Measurements from ENCODE around the gene GNAS. TPM values are rescaled to one million over a fixed set of nuclear protein-coding genes. Genes with fewer than 3 reads are reported as not detected.

GNAS gene
- total RNA-seq, 1 donor from 2014 or later, result 772 TPM

GRCh38 chr20:58853466-58853865 lies 950 bp downstream of the GNAS start:
- intact Hi-C loops (cut with micrococcal nuclease), result loop anchor here (2.0 to 10.0 kb wide), 2 partner anchors 203 to 619 kb away; partner anchors contain the start of gene STX16

DNA sequence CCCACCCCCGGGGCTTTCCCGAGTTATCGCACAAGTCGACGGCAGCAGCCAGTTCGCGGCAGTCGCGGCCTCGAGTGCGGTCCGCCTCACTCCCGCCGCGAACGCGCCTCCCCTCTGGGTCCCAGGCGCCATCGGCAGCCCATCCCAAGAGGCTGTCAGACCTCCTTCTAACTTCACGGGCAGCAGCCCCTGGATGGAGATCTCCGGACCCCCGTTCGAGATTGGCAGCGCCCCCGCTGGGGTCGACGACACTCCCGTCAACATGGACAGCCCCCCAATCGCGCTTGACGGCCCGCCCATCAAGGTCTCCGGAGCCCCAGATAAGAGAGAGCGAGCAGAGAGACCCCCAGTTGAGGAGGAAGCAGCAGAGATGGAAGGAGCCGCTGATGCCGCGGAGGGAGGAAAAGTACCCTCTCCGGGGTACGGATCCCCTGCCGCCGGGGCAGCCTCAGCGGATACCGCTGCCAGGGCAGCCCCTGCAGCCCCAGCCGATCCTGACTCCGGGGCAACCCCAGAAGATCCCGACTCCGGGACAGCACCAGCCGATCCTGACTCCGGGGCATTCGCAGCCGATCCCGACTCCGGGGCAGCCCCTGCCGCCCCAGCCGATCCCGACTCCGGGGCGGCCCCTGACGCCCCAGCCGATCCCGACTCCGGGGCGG lies 1.6 kb downstream of the GNAS start:
- intact Hi-C loops (cut with micrococcal nuclease), result loop anchor here (2.0 to 10.0 kb wide), 2 partner anchors 203 to 619 kb away; partner anchors contain the start of gene STX16

DNA sequence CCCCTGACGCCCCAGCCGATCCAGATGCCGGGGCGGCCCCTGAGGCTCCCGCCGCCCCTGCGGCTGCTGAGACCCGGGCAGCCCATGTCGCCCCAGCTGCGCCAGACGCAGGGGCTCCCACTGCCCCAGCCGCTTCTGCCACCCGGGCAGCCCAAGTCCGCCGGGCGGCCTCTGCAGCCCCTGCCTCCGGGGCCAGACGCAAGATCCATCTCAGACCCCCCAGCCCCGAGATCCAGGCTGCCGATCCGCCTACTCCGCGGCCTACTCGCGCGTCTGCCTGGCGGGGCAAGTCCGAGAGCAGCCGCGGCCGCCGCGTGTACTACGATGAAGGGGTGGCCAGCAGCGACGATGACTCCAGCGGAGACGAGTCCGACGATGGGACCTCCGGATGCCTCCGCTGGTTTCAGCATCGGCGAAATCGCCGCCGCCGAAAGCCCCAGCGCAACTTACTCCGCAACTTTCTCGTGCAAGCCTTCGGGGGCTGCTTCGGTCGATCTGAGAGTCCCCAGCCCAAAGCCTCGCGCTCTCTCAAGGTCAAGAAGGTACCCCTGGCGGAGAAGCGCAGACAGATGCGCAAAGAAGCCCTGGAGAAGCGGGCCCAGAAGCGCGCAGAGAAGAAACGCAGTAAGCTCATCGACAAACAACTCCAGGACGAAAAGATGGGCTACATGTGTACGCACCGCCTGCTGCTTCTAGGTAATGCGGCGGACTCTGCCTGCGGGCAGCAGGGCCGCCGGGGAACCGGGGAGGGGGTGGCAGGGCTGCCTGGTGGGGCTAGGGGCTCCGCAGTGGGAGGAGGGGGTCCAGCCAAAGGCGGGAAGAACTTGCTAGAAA lies 2.3 kb downstream of the GNAS start:
- intact Hi-C loops (cut with micrococcal nuclease), result loop anchor here (10.0 kb wide), 1 partner anchor 620 kb away; no protein-coding TSS in a partner anchor

DNA sequence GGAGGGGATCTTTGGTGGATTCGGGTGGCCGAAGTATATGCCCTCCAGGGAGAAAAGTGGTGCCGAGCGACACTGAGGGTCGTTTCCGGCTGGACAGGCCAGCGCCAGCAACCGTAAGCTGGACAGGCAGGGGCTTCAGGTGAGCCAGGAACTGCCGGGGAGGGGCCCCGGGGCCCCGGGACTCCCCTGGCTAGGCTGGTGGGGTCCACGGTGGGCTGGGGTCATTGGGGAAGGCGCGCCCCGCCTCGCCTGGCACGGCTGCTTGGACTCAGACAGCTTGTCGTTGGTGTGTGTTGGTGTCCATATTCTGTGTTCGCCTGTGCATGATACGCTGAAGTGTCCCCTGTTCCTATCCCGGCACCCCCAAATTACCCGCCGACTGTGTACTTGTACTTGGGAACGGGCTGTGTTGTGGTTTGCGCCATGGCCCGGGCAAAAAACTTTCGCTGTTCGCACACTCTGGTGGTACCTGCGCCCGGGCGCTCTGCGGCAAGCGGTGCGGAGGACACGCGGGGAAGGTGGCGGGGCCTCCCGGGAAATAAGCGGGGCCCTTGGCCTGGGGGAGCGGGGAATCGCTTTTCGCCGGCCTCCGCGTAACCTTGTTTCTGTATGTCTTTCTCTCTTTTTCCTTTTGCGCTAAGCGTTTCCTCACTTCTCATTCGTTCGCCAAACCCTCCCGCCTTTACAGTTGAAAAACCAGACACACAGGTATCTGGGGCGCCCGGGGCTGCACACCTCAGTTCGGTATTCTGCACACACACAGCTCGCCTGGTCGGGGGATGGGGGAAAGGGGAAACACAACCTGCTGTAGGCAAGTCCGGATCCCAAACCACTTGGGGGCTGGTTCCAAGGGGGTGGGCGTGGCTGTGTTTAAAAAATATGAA lies 3.2 kb downstream of the GNAS start:
- intact Hi-C loops (cut with micrococcal nuclease), result loop anchor here (10.0 kb wide), 1 partner anchor 621 kb away; no protein-coding TSS in a partner anchor

DNA sequence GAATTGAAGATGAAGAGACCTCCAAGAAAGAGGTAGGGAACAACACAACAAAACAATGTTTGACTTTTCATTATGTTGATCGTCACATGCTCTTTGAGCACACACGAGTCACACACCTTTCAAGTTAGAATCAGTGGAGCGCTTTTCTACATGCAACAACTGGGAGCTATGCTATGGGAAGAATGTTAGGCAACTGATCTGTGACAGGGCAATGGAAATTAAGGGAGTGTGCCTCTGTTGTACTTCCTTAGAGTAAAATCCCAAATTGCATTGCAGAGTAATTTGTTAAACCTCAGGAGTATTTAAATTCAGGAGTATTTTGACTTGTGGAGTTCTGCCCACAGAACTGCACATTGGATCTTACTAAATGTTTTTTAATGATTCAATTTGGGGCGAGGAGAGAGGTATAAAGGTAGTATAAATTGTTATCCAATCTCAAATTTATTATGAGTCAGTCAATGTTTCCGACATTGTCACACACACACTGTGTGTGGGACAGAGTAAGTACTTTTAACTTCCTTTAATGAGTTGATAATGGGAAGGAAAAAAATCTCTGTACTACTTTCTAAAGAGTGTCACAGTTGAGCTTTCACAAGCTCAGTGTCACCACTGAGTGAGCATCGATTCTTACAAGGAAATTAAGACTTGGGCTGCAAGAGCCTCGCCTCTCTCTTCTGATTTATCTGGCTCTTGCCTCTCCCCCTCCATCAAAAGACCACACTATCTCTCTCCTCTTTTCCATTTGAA lies 10.7 kb downstream of the GNAS start:
- intact Hi-C loops (cut with micrococcal nuclease), result no loop called here

GRCh38 chr20:58864346-58864745 lies 11.8 kb downstream of the GNAS start:
- intact Hi-C loops (cut with micrococcal nuclease), result no loop called here

DNA sequence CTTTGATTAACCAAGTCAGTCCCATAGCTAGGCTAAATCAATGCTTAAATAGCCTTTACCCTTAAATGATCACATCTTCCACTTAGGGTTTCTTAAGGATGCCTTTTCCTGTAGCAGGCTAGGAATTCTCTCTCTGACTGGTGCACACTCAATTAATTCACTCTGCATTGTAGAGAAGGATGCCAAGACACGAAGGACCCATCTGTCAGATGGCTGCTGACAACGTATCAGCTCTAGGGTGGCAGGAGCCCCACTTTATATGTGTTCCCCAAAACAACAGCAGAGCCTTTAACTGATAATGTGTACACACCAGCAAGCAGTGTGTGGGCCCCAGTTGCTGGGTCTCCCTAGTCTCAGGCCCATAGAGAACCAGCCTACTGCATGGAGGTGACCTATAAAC lies 13.3 kb downstream of the GNAS start:
- intact Hi-C loops (cut with micrococcal nuclease), result loop anchor here (5.0 kb wide), 1 partner anchor 536 kb away; no protein-coding TSS in a partner anchor

DNA sequence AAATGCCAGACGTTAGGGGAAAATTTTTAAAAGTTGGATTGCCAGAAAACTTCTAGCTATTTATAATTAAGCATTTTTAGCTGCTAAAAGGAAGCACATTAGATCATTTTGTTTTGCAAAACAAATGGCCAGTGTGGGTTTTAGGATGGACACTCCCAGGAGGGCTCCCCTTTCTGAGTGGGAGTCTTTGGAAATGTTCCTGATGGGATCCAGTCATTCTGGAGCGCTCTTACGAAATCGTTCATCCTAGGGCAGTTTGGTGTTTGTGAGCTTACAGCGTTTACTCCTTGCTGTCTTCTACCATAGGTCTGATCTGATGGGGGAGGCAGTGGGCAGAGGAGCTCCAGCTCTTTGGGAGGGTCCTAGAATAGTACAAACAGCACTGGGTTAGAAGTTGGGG lies 14.7 kb downstream of the GNAS start:
- intact Hi-C loops (cut with micrococcal nuclease), result loop anchor here (5.0 kb wide), 1 partner anchor 535 kb away; no protein-coding TSS in a partner anchor

- intact Hi-C loops (cut with micrococcal nuclease), result loop anchor here (5.0 kb wide), 1 partner anchor 534 kb away; no protein-coding TSS in a partner anchor
Measured at GRCh38 chr20:58868795-58869194, 16.3 kb downstream of the GNAS start.

- intact Hi-C loops (cut with micrococcal nuclease), result loop anchor here (1.0 to 5.0 kb wide), 3 partner anchors 213 to 533 kb away; no protein-coding TSS in a partner anchor
Measured at GRCh38 chr20:58869662-58870227, 17.2 kb downstream of the GNAS start.

- intact Hi-C loops (cut with micrococcal nuclease), result loop anchor here (1.0 to 5.0 kb wide), 2 partner anchors 212 to 352 kb away; no protein-coding TSS in a partner anchor
Measured at GRCh38 chr20:58870293-58871014, 17.9 kb downstream of the GNAS start.

DNA sequence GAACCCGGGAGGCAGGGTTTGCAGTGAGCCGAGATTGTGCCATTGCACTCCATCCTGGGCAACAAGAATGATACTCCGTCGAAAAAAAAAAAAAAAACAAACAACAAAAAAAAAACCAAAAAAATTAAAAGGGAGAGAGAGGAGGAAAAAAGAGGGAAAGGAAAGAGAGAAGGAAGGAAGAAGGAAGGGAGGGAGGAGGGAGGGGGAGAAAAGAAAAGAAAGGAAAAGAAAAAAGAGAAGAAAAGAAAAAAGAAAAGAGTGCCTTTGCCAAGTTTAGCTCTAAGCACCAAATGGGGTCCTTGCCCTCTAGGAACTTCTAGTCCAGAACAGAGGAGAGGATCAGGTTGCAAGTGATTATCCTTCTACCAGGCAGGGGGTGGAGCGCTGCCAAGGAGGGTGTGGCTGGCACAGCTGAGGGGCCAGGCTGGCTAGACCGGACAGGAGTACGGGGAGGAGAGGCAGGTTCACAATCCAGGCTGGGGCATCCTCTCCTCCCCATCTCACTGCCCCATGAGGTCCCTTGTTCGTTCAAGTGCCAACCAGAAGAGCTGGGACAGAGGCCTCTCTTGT lies 19.1 kb downstream of the GNAS start:
- intact Hi-C loops (cut with micrococcal nuclease), result loop anchor here (5.0 kb wide), 1 partner anchor 211 kb away; no protein-coding TSS in a partner anchor

DNA sequence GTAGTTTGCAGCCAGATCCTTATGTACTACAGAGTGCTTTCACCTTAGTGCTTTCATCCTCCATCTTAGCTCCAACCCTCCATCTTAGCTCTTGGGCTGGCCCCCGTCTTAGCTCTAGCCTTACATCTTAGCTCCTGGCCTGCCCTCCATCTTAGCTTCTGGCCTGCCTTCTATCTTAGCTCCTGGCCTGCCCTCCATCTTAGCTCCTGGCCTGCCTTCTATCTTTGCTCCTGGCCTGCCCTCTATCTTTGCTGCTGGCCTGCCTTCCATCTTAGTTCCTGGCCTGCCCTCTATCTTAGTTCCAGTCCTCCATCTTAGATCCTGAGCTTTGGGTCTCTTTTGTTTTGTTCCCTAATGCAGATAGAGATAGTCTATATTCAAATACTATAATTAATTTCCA lies 22.0 kb downstream of the GNAS start:
- intact Hi-C loops (cut with micrococcal nuclease), result loop anchor here (5.0 kb wide), 1 partner anchor 208 kb away; no protein-coding TSS in a partner anchor

DNA sequence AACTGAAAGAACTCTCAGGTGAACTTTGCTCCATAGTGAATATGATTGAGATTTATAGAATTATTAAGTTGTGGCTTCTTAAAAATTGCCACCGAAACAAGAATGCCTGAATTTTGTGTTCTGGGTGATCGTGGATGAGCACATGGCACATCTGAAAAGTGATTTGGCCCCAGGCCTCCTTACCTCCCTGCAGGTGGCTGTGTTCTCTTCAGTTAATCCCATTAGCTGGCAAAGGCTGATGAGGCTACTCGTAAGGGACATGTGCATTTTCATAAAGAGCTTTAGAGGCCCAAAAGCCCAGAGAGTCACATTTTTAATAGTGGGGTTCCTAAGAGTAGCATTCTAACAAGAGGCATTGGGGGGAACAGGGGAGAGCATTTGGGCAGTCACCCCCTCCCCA lies 22.6 kb downstream of the GNAS start:
- intact Hi-C loops (cut with micrococcal nuclease), result no loop called here

DNA sequence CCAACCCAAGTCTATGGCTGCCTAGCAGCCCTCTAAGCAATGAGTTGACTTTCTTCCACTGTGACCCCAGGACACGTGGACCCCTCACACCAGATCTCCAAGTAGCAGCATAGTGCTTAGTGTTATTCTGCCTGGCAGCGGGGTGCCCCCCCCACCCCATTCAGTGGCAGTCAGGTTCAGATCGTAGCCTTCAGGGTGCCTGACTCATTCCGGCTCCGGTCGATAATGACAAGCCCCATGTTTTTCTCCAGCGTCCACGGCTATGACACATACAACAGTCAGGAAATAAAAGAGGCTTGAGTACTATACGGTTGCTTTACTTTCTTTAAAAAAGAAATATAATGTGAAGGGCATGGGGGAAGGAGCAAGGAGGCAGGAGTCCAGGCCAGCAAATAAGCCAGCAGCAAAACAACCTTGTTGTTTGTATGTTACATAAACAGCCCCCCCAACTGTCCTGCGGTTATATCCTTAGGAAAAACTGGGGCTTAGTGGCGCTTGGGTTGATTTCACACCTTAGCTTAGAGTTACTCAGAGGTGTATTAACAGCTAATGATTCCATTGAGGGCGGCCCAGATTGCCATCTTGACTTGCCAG lies 23.1 kb downstream of the GNAS start:
- intact Hi-C loops (cut with micrococcal nuclease), result no loop called here

GRCh38 chr20:58876437-58876836 lies 23.9 kb downstream of the GNAS start:
- intact Hi-C loops (cut with micrococcal nuclease), result no loop called here

DNA sequence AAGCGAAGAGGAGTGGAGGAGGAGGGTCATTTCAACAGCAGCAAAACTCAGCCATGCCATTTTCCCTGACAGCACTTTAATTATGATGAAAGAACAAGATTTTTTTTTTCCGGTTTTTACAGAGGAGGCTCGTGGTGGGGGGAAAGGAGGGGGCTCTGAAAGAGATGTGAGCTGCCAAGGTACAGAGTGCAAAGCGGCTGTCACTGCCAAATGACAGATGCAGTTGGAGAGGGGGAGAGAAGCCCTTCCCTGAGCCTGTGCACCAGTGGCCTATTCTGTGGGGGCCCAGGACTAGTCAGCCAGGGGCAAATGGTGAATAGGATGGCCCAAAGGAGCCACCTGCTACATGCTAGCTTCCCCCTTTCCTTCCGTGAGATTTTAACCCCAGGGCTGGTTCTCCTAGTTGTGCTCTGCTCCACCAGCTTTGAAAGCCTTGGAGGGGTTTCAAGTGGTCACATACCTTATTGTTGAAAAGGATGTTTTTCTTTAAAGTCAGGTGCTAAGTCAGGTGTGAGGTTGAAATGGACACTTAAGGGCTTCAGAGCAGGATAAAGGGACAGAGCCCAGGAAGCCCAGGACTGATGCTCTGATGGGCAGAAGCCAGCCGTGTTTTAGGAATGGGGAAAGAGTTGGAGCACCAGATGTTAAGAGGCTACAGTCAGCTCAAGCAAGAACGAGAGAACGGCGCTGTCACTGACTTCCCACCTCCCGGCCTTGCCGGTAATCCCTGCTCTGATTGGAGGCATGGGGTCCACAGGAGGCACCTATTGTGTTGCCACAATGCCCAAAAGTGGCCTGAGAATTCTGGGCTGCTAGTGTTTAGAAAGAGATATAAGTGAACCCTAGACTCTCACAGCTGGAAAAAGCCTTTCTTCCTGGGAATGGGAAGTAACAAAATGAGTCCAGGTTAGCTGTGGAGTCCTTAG lies 24.8 kb downstream of the GNAS start:
- intact Hi-C loops (cut with micrococcal nuclease), result no loop called here

Data from T-helper 2 cell treated with Interferon-gamma antibody and Interleukin-4, amounts not matched to agents 100 ng/mL and 5 ng/mL, for 36 hours (primary cell).